NCI-H526 treated with DMSO at 0.1 percent for 48 hours (cell line): Measurements from ENCODE around the gene GJA3.

ENCODE experiments used
- DNase-seq: peaks from one replicate; lab custom pipeline; 2025; lab: John Stamatoyannopoulos, UW

The GJA3 gene

DNA sequence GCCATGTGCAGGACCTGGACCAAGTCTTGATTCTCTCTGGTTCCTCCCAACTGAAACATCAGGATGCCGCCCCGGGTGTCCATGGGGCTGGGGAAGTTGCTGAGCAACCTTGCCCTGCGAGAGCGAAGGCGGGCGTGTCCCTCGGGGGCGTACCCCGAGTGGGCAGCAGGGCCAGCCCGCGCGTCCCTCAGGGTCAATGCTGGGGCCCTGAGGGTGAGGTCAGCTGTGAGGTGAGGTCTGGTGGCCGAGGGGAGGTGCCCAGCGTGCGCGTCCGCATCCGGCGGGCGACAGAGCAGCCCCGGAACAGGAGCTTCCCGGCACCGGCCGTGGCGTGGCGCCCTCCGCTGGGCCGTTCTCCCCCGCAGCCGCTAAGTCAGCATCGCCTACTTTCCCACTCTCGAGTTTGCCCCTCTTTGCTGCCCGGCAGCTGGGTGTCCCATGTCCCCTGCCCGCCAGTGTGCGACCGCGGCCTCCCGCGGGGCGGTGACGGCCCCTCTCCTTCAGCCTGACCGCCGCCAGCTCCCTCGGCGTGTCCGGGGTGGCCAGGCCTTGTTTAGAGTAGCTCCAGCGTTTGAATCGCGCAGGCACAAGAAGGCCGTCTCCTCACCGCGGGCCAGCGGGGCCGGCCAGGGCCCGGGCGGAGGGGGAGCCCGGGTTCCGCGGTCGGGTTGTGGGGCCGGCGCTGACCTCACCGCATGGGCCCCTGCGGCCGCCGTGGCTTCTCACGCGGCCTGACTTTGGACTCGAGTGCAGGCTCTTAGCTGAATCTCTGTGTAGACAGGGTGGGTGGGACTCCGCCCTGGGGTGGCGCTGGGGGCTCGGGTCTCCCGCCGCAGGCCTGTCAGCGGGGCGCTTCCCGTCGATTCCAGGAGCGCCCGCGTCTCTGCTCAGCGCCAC, 33.0 kb downstream of the GJA3 start:
- DNase-seq = peak; percentile 59

DNA sequence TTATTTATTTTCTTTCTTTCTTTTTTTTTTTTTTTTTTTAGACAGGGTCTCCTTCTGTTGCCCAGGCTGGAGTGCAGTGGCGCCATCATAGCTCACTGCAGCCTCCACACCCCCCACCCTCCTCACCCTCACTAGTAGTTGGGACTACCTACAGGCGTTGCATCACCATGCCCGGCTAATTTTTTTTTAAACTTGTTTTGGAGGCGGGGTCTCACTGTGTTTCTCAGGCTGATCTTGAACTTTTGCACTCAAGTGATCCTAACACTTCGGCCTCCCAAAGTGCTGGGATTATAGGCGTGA, 33.6 kb downstream of the GJA3 start:
- DNase-seq = no peak

DNA sequence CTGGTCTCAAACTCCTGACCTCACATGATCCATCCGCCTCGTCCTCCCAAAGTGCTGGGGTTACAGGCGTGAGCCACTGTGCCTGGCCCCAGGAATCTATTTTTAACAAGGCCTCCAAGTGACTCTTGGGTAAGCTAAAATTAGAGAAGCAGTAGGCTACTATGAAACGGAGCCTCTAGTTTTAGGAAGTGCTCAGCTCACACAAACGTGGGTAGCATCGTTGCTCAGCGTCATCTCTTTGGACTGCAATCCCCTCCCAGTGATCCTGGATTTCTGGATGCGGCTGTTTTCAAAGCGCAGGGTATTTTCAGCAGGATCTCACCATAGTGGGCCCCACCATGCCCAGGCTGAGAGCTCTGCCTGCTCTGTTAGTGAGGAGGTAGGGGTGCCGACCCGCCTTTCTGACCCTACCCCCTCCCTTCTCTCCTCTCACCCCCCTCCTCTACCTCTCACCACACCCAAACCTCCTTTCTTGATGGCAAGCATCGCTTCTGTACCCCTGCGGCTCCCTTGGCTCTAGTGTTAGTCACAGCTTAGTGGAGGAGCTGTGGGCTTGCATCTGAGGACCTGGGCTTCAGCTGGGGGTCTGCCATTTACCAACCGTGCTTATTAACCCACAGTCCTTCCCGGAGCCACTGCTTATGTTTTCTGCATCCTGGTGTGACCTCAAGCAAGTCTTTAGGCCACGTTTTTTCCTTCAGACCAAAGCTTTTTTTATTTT, 34.2 kb downstream of the GJA3 start:
- DNase-seq = no peak

DNA sequence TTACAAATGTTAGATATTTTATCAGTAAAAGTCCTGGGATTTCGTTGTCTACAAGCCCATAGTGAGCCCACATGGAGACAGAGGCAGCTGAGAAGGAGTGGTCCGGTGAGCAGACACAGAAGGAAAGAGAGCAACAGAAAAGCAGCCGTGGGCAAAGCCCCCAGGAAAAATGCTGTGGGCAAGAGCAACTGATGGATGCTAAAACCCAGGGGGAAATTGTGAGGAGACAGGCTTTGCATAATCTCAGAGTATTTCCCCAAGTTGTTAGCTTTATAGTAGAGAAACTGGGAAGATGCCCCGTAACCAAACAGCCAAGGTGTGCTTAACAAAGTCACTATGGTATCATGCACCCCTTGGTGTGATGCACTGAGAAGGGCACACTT, 35.1 kb downstream of the GJA3 start:
- DNase-seq = no peak

DNA sequence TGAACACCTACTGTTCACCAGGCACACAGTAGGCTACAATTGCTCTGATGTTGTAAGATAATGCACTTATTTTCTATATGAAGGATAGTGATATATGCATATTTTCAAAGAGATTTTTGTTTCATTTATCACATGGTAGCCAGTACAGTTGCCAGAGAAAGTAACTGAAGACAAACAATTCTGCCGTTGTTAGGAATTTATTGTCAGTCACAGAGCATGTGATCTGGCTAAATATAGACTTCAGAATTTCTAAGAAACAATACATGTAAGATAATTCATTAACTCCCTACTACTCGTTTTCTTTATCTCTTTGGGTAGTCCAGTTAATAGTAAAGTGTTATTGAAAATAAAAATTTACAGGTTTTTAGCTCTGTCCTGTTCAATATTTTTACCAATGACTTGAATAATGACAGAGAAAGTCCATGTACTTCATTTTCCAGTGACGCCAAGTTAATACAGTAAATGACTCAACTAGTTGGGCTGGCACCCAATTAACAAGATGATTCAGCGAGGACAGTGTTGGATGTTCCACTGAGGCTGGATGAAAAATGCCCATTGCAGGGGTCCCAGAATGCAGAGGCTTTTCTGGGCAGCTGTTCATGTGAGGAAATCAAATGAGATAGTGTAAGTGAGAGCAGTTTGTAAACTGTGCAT, 35.6 kb downstream of the GJA3 start:
- DNase-seq = no peak

DNA sequence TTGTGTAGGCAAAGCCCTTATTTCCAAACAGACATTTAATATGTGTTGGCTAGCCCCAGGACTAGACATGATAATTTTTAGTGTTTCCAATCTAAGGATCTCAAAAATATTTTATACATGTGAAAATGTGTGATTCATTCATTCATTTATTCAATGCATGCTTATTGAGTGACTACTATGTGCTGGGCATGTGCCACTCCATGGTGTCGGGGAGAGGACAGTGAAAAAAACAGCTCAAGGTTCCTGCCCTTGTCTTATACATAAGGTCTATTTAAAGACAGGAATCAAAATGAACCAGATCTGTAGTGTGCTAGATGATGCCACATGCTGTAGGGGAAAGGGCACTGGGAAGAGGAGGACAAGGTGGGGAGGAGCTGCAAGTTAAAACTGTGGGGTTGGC, 36.5 kb downstream of the GJA3 start:
- no peak for DNase-seq

DNA sequence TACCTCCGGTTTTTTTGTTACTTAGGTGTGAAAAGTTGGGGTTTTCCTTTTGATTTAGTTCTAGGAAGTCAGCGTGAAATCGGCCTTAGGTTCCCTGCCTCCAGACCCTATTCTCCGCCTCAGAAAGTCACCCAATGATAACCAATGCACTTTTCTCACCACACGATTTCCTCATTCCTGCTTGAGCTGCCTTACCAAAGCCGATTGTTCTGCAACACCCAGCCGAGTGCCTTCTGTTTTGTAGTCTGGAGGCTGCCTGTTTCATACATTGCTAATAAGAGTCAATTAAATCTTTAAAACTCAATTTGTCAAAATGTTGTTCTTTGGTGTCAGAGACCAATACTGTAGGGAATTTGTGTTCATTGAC, 39.7 kb downstream of the GJA3 start:
- DNase-seq = no peak

DNA sequence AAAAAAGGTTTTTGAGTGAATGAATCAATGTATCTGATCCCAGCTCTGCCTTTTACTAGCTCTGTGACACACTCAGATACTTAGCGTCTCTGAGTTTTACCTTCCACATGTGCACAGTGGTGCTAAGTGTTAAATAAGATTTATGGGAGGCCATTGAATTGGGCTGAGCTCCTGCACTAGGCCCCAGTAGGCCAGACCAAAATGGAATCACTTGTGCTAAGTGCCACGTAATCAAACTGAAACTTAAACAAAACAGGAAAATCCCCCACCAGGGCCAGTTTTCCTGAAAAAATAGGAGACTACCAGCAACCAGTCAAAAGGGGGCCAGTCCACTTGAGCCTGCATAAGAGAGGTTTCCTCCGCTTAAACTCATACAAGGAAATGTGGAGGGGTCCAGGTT, 40.9 kb downstream of the GJA3 start:
- no peak for DNase-seq

DNA sequence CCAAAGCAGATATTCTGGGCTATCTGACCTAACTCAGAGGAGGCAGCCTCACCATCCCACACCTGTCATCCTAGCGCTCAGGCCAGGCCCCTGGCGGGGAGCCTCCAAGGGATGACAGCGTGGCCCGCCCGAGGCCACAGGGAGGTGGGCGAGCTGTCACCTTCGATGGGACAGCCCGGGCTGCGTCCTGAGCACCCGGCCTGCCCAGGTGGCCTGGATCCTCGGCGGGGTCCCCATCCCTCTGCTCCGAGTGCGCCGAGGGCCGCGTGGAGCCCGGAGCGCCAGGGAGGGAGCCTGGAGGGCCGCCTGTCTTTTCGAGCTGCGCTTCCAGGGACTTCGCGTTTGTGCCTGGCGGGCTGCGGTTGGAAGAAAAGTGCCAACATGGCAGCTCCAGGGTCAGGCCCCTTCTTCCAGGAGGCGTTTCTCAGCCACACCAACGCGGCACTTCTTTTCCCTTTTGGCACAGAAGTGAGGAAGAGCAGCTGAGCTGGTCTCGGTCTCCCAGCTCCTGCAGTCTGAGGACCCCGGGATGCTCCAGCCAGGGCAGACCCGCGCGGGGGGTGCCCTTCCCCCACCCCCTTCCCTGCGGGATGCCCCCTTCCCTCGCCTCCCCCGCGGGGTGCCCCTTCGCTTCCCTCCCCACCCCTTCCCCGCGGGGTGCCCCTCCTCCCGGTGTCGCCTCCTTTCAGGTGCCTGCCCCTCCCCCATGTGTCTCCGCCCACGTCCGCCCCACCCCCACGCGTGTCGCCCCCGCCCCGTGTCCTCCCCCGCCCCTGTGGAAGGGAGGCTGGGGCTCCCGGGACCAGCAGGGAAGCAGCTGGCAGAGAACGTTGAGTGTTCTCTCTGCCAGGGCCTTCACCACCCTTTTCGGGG, 42.3 kb downstream of the GJA3 start:
- no peak for DNase-seq

DNA sequence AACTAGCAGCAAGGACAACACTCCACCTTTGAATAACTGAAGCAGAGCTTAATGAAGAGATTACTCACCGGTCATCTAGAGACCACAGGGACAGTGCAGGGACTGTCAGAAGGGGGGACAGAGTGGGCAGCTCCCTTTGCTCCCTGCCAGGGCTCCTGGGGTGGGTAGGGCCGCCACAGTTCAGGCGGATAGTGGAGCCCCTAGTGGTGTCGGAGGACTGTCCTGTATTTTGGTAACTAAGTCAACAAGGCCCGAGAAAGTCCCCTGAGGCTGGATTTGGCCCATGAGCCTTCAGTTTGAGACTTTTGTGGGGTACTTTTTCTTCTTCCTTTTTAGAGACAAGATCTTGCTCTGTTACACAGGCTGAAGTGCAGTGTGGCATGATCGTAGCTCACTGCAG, 44.6 kb downstream of the GJA3 start:
- DNase-seq = no peak

DNA sequence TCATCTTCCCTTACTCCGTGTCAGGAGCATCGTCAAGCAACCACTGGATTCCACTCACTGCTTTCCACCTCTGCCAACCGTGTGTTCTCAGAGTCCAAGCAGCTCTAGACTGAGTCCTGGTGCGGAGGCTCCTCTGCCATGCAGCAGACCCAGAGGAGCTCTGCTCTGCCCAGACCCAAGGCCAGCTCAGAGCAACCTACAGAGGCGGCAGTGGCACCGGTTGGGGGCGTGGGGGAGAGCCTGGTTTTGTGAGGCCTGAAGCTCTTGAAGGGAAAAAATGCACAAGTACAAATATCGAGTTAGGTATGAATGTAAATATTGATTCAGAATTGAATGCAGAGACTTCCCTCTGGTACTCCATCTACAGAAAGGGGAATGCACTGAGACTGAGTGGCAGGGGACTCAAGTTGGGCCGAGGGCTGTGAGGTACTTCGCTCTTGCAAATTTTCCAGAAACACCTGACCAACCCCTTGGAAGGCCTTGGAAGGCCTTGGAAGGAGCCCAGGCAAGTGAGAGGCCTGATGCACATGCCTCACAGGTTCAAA, 46.7 kb downstream of the GJA3 start:
- no peak for DNase-seq

DNA sequence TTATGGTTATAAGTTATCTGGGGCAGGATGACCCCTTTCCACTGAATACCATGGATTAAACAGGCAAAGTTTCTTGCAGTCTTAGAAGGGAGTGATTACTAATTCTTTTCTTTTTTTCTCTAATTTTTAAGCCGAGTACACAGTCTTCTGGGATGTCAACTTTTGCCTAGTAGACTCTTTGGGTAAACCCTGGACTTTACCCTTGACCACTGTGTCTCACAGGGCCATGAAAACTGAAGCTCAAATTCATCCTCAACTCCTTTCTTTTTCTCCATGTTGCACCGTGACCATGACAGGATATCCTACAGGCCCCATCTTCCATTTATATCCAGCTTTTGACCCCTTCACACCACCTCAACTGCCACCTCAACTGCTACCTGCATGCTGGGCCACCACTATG, 51.8 kb downstream of the GJA3 start:
- no peak for DNase-seq

DNA sequence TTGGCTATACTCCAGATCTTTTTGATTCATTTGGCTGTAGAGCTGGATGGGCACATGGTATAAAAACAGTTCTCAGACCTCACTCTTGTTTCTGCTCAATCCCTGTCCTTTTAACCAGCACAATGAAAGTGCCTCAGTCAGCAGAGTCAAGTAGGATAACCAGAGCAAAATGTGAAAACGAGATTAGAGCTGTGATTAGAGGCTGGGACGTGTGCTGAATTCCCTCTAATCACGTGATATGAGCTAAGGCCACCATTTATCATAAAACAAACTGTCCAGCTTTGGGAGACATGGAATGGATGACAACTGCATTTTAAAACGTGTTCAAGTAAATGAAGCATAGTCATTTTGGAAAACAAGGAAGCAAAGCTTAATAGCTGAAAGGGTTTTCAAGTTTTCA, 54.1 kb downstream of the GJA3 start:
- DNase-seq = no peak

DNA sequence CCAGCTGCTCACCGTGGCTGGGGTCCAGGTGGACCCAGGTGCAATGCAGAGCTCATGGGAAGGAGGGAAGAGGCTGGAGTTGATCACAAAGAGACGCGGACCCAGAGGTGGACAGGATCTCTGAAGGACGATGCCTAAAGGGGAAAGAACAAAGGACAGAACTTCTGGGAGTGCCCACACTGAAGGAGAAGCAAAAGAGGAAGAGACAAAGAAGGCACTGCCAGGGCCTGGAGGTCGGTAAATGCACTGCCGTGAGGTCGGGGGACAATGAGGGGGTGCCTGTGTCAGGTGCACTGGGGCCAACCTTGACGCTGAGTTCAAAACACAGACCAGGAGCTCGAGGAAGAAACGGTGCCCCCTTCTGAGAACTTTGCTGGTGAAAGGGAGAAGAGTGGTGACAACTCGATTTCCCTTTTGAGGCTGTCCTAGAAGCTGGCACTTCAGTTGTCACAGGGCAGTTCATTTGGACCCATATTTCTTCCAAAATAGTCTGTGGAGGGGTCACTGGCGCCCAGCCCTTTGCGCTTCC, 55.6 kb downstream of the GJA3 start:
- DNase-seq = no peak

DNA sequence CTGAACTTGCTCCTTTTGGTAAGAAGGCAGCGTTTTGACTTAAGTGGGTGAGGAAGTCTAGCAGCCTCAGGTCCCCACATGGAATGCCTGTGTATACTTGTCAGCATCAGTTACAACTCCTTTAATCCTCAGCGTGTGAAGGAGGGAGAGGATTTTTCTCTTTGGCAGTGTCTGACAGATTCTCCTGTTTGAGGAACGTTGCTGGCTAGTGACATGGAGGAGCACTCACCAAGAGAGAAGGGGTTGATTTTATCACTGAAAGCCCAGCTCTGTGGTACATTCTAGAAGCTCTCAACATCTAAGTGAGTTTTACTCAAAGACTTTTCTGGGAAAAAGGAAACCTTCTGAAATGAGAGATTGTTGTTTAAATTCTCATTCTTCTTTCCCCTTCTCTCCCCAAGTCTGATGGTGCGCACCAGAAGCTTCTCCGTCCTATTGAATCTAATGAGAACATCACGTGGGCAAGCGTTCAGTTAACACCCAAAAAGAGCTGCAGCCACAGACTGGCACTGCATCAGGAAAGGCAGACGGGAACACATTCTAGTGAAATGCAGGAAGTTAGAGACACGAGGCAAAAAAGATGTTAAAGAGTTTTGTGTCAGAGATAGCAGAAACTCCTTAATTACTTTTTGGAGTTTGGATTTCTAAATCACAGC, 58.2 kb downstream of the GJA3 start:
- DNase-seq = no peak

DNA sequence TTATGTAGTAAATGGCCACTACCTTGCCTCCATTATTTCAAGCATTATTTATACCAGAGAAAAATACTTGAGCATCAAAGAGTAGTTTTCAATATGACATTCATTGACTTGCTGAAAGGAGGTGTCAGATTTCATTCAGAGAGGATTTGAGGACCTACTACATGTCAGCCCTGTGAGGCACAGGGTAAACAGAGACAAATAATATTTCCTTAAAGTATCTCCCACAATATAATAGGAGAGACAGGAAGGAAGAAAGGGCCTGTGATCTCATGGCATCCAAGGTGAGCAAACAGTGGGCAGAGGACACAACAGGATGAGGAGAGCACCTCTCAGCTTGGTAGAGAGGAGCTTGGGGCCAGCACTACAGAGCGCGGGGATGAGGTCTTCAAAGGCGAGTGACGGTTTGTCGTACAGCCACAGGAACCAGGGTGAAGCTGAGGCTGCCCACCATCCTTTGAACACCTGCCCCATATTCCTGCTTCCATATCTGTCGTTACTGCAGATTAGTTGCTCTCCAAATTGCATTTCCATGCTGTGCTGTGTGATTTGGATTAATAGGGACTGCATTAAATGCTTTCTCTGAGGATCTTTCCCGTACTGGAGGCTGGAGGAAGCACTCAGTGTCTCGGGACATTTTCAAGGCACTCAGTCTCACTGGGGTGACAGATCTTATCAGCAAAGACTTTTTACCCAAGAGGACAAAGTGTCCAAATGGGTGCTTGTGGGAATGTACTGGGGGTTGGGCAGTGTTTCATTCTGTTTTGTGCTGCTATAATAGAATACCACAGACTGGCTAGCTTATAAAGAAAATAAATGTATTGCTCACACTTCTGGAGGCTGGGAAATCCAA, 59.2 kb downstream of the GJA3 start:
- no peak for DNase-seq

DNA sequence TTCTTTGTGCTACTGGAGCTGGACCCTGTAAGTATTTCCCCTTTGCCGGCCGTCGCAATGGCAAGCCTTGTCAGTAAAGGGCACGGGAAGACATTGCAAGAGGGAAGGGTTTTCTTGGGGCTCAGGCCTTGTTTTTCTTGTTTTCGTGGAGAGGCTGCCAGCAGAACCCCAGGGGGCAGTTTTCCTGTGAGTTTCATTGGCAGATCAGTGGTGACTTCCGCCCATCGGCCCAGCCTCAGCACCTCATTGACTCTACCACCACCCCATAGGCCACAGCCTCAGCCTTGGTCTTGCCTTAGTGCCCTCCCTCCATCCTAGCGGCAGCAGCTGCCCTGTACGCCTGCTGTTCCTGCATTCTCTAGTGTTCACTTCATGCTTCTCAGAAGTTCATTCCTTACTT, 61.5 kb downstream of the GJA3 start:
- no peak for DNase-seq

DNA sequence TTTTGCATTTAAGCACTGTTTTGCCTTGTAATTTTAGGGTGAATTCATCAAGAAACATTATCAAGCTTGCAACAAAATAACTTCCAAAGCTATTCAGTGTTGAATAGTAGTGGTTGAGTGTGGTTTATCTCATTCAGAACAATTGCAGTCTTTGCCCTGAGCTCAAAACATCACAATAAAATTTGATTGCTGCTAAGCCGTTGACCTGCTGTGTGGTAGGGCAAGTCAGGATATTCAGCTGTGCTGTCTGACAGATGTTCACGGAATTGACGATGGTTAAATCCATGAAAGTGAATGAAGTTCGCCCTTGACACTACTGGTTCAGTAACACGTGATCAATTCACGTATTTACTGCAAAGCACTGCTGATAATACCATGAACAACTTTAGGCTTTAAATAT, 66.9 kb downstream of the GJA3 start:
- no peak for DNase-seq

DNA sequence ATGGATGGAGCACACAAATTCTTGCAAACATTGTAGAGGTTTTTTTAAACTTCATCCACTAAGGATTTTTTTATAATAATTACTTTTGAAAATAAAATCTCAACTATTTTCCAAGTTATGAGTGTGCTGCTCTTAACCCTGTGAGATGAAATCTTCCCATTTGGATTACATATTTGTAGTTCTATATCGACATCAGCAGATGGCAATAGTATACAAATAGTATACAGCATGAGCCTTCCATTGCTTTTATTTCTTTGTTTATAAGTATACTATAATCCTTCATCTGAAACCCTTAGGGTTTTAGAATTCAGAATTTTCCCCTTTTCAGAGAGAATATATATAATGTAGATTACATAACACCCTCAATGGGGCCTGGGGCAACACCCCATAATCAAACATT, 70.5 kb downstream of the GJA3 start:
- DNase-seq = no peak
